Measurements from ENCODE around the gene PKD1.
"Not testable (repeated sequence)": the region's sequence is repeated elsewhere in the genome, so short reads cannot be mapped to it uniquely, and the experiment has no call there.

PKD1 gene

DNA sequence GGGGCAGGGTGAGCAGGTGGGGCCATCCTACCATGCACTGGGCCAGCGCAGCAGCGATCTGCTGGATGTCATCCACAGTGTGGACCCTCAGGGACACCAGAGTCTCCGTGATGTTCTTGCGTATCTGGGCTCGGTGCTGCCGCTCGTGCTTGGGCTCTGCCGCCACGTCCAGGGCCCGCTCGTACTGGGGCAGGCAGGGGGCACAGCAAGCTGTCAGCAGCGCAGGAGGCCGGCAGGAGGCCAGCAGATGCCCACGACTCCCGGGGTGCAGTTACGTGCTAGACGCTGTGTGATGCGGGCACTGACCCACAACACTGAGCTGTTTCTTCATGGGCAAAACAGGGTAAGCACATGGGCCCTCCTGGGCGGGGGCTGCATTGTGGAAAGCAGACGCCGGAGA is 30.4 kb downstream of the PKD1 start:
- not testable (repeated sequence) for DNase-seq

DNA sequence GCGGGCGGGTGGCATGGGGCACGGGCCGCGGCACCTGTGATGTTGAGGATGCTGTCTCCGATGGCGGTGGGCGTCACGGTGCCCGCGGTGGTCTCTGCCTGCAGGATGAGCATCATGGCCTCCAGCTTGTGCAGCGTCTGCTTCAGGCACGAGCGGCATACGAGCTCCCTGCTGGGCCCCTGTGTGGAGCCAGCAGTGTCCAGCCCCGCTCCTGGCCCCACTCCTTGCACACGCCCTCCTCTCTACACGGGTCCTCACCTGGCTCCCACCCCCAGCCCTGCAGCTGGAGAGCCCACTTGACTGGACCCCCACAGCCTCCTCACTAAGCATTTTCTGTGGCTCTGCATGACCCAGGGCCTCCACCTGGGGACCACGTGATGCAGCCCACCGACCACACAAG is 31.2 kb downstream of the PKD1 start:
- DNase-seq, result not testable (repeated sequence)

DNA sequence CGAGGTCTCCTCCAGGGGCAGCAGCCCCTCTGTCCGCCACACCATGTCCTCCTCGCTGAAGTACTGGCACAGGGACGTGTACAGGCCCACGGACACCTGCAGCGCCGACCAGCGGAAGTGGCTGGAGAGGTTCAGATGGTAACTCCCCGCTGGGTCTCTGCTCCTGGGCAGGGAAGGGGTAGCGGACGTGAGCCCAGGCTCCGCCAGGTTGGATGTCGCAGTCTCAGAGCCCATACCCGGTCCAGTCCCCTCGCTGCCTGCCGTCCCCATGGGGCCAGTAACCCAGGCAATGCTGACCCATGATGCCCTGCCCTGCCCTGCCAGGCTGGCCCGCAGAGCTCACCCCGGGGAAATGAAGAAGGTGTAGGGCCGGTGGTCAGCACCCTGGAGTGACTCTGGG is 33.2 kb downstream of the PKD1 start:
- no peak for DNase-seq

DNA sequence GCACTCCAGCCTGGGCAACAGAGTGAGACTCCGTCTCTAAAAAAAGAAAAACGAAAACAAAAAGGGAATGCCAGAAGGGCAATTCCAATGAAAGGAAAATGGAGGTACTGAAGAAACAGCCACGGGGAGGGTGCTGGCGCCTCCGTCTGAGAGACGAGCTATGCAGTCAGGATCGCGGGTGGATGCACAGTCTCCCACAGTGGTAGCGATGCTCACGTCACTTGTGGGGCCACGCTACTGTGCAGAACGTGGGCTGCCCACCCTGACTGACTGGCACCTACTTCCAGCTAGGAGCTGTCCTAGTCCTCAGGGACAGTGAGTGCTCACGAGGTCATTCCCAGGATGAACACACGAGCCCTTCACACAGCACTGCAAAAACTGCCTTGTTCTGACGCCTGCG is 34.1 kb downstream of the PKD1 start:
- not testable (repeated sequence) for DNase-seq

DNA sequence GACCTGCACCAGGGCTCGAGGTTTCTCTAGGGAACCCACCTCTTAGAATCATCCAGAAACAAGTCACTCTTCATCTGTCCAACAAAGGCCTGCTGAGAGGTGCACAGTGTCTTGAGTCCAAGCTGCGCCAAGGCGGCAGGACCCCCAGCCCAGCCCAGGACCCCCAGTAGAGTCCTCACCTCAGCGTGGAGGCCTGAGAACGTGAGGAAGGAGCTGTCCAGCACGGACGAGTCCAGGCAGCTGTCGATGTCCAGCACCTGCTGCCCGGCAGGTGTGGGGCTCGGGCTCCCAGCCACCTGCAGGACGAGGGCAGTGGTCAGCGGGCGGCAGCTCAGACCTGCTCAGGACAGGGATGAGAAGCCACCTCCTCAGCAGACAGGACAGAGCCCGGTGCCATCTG is 38.0 kb downstream of the PKD1 start:
- DNase-seq, result not testable (repeated sequence)

DNA sequence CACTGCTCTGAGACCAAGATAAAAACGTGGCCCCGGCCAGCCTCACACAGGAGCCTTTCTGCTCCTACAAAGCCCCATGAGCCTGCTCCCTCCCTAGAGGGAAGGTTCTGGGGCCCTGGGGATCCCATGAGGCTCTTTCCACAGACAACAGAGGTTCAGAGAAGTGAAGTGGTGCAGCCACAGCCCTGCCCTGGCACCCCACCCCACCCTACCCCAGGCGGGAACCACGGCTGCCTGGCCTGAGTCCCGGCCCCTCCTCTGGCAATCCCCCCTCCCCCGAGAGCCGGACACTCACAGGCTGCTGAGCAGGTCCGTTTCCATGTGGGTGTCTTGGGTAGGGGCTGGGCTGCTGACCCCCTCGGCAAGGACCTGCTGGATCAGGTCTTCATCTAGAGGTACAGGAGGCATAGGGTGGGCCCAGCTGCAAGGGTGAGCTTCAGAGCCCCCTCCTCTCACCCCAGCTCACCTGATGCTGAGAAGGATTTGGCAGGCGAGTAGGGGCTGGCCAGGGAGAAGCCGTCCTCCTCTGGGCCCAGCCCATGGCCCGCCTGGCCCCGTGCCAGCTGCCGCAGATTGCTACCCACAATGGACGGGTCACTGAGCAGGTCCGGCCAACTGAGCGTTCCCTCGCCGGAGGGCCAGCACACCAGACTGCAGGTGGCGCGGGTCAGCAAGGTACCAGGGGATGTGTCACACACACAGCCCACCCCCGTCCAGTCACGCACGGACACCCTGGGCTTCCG is 38.7 kb downstream of the PKD1 start:
- no peak for DNase-seq

DNA sequence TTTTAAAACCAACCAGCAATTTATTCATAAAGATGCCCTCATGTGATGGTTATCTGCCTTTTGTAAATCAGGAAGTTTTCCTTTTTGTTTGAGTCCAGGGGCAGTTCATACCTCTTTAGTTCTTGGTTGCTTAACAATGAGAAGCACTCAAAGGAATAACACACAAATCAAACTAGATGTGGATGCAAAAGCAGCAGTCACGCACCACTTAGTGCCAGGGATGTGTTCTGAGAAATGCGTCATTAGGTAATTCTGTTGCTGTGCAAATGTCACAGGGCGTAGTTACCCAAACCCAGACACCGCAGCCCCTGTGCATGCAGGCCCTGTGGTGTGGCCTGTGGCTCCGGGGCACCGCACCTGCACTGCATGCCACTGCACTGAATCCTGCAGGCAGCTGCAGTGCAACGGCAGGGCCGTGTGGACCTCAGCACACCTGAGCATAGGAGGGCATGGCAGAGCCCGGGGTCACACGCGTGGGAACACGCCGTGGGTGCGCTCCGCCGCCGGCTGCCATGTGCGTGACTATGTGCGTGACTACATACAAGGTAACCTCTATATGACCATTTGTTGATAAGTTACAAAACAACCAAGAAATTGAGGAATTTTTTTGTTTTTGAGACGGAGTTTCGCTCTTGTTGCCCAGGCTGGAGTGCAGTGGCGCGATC is 39.6 kb downstream of the PKD1 start:
- no peak for DNase-seq

DNA sequence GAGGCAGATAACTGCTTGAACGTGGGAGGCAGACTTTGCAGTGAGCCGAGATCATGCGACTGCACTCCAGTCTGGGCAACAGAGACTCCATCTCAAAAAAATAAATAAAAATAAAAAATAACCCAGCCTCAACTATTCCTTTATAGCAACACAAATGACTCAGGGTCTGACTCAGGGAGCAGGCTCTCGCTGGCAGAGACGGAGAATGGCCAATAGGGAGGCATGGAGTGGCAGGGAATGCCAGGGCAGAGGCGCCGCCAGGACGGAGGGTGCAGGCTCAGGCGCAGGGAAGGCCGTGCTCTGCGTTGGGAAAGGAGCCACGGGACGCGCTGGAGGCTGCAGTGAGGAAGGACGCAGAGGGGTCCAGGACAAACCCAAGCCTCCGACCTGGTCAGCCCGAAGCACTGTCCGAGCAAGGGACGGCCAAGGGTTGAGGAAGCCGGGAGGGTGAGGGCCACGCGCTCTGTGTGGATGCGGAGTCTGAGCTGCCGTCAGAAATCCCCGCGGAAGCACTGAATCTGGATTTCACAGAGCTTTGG is 40.3 kb downstream of the PKD1 start:
- no peak for DNase-seq

DNA sequence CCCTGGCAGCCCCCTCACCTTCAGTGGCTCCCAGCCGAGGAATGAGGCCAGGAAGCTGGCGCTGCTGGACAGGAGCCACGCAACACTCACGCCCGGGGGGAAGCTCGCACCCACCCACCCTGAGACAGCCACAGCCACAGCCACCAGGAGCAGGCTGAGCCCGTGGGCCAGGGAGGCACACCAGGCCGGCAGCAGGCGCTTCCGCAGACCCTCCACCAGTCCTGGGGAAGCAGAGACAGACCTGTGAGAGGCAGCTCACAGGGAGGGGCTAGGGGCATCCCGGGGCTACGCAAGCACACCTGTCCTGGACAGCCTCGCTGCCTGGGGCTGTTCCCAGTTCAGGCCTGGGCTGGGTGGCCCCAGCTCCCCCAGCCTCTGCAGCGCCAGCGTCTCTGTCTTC is 41.9 kb downstream of the PKD1 start:
- DNase-seq, result no peak

DNA sequence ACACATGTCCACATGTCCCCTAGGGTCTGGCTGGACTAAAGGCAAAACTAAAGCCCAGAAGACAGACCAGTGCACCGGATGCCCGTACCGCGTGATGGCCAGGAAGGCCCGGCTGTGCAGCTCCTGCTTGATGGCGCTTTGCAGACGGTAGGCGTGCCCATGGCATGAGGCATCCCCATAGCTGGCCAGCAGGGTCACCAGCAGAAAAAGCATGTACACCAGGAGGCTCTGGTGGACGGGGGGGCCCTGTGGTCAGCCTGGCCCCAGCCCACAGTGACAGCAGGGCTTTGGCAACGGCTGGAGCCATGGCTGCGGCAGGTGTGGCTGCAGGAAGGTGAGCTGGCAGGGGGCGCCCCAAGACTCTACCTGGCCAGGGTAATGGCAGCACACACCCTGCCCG is 42.8 kb downstream of the PKD1 start:
- DNase-seq, result no peak

DNA sequence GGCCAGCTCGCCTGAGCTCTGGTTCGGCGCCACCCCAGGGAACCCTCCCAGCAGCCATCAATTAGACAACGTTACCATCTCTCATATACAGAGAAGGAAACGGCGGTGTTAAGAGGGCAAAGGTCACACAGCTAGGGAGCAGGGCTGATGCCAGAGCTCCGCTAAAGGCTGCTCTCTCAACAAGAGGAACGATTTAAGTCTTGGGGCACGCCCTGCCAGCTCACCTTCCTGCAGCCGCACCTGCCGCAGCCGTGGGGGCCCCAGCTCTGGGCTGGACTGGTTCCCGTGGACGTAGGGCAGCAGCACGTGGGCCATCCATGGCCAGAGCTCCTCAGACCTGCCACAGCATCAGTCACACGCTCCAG is 43.5 kb downstream of the PKD1 start:
- DNase-seq, result no peak

DNA sequence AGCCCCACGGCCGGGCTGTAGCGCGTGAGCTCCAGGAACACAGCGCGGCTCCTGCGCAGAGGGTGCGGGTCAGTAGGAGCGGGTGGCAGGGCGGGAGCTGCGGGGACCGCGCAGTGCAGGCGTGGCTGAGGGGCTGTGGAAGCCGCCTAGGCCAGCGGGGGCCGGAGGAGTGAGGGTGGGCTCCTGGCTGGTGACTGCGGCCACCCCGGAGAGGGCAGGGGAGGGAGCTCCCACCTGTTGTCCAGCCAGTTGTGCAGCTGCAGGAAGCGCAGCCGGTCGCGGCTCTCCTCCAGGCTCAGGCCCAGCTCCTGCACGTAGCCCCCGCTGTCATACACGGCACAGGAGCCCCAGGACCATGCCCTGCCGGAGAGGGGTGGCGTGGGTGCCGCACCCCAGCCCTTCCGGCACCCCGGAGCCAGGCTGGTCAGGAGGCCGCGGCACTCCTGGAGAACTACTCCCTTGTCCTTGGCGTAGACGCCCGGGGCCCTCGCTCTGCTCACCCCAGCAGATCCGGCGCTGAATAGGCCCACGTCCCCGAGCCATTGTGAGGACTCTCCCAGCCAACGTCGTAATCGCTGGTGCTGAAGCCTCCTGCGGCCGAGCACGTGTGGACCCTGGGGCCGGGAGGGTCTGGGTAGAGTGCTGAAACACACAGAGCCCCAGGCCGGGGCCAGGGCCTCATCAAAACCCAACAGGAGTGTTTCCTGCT is 44.0 kb downstream of the PKD1 start:
- DNase-seq, result no peak

DNA sequence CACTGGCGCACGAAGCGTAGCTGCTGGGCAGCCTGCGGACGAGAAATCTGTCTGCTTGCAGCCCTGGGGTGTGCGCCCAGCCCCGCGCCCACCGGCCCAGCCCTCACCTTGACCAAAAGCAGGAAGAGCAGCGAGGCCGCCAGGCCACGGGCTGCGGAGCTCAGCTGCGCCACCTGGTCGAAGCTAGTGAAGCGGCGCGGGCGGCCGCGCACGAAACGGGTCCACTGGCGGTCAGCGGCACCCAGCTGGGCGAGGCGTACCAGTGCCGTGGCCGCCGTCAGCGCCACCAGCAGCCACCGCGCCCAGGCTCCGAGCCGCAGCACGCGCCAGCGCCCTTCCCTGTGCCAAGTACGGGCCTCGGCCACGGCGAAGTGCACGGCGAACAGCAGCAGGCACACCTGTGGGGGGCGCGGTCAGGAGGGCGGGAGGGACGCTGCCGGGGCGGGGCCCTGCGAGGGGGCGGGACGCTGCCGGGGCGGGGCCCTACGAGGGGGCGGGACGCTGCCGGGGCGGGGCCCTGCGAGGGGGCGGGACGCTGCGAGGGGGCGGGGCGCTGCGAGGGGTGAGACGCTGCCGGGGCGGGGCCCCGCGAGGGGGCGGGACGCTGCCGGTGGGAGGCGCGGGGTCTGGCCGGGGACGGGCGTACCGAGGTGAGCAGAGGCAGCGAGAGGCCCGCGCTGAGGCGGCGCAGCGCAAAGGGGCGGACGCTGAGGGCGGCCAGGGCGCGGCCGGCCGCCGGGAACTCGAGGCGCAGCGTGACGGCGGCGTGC is 44.7 kb downstream of the PKD1 start:
- DNase-seq, result peak; percentile 38

DNA sequence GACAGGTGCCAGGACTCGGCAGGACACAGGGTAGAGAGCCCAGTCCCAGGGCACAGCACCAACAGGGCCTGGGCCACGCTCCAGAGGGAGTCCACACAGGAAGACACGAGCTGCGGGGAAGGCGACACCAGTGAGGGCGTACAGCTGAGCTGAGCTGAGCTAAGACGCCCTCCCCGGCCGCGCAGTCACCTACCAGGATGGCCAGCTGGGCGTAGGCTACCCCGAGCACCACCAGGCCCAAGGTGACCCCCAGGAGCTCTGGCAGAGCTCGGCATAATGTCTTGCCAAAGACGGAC is 45.3 kb downstream of the PKD1 start:
- DNase-seq, result no peak

DNA sequence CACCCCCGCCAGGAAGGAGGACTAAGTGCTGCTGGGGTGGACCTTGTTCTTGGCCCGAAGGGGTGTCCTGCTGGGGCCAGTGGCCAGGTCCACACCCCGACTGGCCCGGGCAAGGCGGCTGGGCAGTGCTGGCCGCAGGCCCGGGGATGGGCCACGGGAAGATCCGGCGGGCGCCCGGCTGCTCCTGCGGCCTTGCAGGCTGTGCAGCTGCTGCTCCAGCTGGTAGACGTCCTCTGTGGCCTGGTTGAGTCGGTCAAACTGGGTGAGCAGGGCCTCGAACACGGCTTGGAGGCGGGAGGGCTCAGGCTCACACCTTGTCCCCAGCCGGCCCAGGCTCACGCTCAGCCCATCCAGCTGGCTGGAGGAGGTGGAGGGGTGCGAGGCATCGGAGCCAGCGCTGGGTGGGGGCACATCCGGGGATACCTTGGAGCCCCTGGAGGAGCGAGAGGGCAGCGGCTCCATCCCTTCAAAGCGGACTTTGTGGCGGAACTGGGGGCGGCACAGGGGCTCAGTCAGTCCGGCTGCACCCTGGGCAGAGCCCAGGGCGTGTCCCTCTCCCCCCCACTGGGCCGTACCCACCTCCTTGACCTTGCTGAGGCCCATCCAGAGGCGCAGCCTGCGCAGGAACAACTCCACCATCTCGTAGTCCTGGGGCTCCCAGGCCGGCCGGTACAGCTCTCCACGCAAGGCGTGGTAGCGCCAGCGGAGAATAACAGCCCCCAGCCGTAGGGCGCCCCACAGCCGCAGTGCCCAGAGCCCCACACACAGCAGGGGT is 45.8 kb downstream of the PKD1 start:
- DNase-seq, result no peak

DNA sequence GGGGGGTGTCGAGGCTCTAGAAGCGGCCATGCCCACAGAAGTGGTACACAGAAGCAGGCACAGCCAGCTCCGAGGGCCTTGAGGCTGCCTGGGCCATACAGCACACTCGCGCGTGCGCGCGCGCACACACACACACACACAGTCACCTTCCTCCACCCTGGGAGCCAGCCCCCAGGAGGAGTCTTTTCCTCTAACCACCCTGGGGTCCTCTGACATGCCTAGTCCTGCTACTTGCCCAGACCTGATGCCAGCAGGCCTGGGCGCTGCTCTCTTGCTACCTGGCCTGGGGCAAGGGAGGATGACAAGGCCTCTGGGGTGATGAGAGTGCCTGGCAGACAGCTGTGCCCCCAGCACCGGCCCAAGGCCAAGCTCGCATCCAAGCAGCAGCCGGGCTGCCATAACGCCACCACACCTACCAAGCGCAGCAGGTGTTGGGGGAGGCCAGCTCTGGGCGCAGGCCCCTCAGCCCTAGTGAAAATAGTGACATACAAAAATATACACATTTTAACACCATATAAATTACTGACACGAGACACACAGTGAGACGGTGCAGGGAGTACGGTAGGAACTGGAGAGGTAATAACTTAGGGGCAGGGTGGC is 46.8 kb downstream of the PKD1 start:
- DNase-seq, result no peak

DNA sequence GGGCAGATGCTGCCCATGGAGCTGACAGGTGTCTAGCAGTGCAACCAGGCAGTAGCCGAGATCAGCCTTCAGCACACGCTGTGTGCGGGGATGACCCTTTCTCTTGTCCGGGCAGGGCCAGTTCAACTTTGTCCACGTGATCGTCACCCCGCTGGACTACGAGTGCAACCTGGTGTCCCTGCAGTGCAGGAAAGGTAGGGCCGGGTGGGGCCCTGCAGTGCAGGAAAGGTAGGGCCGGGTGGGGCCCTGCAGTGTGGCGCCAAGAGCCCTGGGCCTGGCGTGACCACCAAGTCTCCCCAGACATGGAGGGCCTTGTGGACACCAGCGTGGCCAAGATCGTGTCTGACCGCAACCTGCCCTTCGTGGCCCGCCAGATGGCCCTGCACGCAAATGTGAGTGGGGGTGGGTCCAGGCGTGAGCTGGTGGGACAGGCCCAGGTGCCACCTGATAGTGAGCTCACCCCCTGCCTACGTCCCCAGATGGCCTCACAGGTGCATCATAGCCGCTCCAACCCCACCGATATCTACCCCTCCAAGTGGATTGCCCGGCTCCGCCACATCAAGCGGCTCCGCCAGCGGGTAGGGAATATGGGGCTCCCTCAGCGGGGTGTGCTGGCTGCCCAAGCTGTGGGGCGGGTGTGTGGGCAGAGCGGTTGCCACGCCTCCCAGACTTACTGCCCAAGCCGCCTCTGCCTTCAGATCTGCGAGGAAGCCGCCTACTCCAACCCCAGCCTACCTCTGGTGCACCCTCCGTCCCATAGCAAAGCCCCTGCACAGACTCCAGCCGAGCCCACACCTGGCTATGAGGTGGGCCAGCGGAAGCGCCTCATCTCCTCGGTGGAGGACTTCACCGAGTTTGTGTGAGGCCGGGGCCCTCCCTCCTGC is 47.7 kb downstream of the PKD1 start:
- DNase-seq, result no peak

DNA sequence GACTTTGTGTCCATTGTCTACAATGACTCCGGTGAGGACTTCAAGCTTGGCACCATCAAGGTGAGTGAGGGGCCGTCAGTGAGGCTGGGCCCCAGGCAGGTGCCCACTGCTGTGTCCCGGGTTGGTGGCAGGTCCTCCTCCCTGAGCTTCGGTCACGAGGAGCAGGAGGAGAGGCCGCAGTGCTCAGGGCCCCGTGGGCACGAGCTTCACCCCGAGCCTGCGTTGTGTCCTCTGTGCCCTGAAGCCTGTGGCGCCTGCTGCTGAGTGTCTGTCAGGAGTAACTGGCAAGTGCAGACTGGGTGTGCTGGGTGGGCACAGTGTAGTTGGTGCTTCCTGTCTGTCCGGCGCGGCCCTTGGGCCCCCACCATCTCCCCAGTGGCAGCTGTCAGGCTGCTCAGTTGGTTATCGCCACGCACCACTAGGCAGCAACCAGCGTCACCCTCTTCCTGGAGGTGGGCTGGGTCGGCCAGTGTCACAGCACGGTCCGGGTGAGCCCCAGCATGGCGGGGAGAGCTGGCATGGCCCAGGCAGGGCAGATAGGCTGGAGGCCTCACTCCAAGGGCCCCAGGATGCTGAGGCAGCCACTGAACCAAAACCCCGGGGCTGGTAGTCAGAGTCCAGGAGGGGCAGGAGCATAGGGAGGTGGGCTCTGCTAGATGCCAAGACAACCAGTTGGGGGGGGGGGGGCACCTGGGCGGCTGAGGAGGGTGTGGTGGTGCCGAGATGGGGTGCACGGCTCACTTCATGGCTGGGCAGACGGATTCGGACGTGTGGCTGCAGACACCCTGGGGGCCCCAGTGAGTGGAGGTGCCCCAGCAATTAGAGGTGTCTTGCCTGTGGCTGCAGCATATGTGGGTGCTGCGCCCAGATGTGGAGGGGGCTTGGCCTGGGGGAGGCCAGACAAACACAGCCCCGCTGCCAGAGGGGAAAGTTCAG is 48.6 kb downstream of the PKD1 start:
- no peak for DNase-seq

DNA sequence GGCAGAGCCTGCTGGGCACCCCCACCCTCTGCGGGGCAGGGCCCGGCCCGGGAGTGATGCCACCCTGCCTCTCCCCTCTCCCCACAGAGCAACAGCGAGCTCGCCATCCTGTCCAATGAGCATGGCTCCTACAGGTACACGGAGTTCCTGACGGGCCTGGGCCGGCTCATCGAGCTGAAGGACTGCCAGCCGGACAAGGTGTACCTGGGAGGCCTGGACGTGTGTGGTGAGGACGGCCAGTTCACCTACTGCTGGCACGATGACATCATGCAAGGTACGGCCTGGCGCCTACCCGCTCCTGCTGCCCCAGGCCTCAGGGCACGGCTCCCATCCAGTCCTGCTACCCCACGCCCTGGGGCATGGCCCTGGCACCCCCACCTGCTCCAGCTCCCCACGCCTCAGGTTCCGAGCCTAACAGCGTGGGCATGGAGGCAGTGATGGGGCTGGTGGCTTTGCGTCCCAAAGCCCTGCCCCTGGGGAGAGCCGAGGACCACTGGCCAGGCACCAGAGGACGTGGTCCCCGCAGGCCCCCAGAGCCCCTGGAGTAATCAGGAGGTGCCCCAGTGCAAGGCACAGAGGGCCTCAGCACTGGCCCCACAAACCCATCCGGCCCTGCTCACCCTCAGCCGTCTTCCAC is 49.5 kb downstream of the PKD1 start:
- no peak for DNase-seq
